ENCODE results near the gene EPO.
"Not testable (repeated sequence)": the region's sequence is repeated elsewhere in the genome, so short reads cannot be mapped to it uniquely, and the experiment has no call there.

The EPO gene

GRCh38 chr7:100721505-100721812 is 1.2 kb downstream of the EPO start:
- DNase-seq (ENCODE audit: low read depth), result no peak
- H3K4me3 ChIP-seq (ENCODE audit: low read depth, low read length), result no peak overlapping the region
- TF ChIP-seq, protein P1, sequence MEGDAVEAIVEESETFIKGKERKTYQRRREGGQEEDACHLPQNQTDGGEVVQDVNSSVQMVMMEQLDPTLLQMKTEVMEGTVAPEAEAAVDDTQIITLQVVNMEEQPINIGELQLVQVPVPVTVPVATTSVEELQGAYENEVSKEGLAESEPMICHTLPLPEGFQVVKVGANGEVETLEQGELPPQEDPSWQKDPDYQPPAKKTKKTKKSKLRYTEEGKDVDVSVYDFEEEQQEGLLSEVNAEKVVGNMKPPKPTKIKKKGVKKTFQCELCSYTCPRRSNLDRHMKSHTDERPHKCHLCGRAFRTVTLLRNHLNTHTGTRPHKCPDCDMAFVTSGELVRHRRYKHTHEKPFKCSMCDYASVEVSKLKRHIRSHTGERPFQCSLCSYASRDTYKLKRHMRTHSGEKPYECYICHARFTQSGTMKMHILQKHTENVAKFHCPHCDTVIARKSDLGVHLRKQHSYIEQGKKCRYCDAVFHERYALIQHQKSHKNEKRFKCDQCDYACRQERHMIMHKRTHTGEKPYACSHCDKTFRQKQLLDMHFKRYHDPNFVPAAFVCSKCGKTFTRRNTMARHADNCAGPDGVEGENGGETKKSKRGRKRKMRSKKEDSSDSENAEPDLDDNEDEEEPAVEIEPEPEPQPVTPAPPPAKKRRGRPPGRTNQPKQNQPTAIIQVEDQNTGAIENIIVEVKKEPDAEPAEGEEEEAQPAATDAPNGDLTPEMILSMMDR (IDR thresholded peaks at IDR 0.05; ENCODE audit: low read depth, low read length, missing control alignments), result no peak

DNA sequence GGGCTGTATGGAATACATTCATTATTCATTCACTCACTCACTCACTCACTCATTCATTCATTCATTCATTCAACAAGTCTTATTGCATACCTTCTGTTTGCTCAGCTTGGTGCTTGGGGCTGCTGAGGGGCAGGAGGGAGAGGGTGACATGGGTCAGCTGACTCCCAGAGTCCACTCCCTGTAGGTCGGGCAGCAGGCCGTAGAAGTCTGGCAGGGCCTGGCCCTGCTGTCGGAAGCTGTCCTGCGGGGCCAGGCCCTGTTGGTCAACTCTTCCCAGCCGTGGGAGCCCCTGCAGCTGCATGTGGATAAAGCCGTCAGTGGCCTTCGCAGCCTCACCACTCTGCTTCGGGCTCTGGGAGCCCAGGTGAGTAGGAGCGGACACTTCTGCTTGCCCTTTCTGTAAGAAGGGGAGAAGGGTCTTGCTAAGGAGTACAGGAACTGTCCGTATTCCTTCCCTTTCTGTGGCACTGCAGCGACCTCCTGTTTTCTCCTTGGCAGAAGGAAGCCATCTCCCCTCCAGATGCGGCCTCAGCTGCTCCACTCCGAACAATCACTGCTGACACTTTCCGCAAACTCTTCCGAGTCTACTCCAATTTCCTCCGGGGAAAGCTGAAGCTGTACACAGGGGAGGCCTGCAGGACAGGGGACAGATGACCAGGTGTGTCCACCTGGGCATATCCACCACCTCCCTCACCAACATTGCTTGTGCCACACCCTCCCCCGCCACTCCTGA is 2.4 kb downstream of the EPO start:
- no peak for DNase-seq (ENCODE audit: low read depth)
- TF ChIP-seq, protein P1 (IDR thresholded peaks at IDR 0.05; ENCODE audit: low read depth, low read length, missing control alignments), result no peak
- H3K4me3 ChIP-seq (ENCODE audit: low read depth, low read length), result no peak overlapping the region

DNA sequence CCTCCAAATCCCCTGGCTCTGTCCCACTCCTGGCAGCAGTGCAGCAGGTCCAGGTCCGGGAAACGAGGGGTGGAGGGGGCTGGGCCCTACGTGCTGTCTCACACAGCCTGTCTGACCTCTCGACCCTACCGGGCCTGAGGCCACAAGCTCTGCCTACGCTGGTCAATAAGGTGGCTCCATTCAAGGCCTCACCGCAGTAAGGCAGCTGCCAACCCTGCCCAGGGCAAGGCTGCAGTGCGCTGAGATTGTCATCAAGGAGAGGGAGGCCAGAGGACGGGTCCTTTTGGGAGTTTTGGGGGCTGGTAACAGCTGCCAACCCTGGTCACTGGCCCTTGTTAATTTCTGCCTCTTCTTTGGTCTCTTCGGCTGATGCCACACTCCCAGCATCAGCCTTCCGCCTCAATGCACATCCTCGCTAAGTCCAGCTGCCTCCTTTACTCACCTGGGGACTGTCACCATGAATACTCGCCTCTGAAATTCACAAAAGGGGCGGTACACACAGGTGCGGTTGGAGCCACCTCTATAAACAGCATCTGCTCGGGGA is 3.5 kb downstream of the EPO start:
- no peak for DNase-seq (ENCODE audit: low read depth)
- no peak overlapping the region for H3K4me3 ChIP-seq (ENCODE audit: low read depth, low read length)
- TF ChIP-seq, protein P1 (IDR thresholded peaks at IDR 0.05; ENCODE audit: low read depth, low read length, missing control alignments), result no peak

DNA sequence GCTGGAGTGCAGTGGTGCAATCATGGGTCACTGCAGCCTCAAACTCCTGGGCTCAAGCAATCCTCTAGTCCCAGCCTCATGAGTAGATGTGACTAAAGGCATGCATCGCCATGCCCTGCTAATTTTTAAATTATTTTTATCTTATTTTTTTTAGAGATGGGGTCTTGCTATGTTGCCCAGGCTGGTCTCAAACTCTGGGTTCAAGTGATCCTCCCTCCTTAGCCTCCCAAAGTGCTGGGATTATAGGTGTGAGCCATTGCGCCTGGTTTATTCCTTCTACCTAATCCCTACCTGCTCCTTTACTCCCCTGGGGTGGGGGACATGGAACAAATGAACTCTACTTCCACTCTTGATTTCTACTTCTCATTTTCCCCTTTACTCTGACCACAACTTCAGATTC is 4.1 kb downstream of the EPO start:
- not testable (repeated sequence) for H3K4me3 ChIP-seq (ENCODE audit: low read depth, low read length); DNase-seq (ENCODE audit: low read depth)

GRCh38 chr7:100726996-100727761 is 6.9 kb downstream of the EPO start:
- TF ChIP-seq, protein P1 (IDR thresholded peaks at IDR 0.05; ENCODE audit: low read depth, low read length, missing control alignments), result no peak
- no peak for DNase-seq (ENCODE audit: low read depth)
- no peak overlapping the region for H3K4me3 ChIP-seq (ENCODE audit: low read depth, low read length)

DNA sequence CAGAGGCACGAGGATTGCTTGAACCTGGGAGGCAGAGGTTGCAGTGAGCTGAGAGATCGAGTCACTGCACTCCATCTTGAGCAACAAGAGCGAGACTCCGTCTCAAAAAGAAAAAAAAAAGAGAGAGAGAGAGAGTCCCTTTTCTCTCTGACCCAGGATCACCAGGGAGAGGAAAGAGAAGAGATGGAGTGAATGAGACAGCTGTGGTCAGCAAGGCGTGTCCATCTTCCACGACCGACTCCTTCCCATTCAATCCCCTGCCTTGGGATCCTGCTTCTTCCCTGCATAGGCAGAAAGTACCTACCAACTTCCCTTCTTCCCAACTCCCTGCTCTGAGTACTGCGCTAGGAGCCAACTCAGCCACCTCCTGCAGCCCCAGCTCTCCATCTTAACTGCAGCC is 7.9 kb downstream of the EPO start:
- no peak overlapping the region for H3K4me3 ChIP-seq (ENCODE audit: low read depth, low read length)
- DNase-seq (ENCODE audit: low read depth), result no peak
- TF ChIP-seq, protein P1 (IDR thresholded peaks at IDR 0.05; ENCODE audit: low read depth, low read length, missing control alignments), result no peak

DNA sequence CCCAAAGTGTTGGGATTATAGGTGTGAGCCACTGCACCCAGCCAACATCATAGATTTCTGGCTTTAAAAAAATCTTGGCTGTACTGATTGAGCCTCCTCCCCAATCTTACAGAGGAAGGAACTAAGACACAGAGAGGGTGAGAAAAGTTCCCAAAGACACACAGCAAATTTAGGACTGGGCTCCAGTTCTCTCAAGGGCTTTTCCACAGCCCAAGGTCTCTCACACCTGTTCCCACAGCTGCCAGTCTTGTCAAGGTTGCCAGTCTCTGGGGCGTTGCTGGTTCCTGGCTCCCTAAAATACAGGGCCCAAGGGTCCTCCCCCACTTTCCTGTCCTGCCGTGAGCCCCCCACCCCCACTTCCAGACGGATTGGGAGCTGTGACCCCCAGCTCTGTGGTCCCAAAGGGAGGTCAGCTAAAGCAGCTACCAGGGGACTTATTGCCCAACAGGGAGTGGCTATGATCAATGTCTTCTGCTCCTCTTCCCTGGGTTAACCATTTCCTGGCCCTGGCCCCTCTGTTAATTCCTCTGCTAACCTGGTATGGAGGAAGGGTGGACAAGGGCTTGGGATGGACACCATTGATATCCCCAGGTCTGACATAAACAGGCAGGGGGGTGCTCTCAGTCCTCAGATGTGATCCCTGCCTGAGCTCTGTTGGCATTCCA is 10.0 kb downstream of the EPO start:
- TF ChIP-seq, protein P1 (IDR thresholded peaks at IDR 0.05; ENCODE audit: low read depth, low read length, missing control alignments), result no peak
- DNase-seq (ENCODE audit: low read depth), result no peak
- H3K4me3 ChIP-seq (ENCODE audit: low read depth, low read length), result no peak overlapping the region

All from GM12864 (cell line).